Measurements from ENCODE around the gene CEACAM1. TPM values are rescaled to one million over a fixed set of nuclear protein-coding genes. Genes with fewer than 3 reads are reported as not detected.
A peak's percentile ranks its signal among the peaks of the same experiment; 100 is the strongest.
"Not testable (repeated sequence)": the region's sequence is repeated elsewhere in the genome, so short reads cannot be mapped to it uniquely, and the experiment has no call there.

CEACAM1 gene
- polyA plus RNA-seq, 6 donors from 2014 or later = 2.8 to 4.3 (median 3.4) TPM; not detected in 1

DNA sequence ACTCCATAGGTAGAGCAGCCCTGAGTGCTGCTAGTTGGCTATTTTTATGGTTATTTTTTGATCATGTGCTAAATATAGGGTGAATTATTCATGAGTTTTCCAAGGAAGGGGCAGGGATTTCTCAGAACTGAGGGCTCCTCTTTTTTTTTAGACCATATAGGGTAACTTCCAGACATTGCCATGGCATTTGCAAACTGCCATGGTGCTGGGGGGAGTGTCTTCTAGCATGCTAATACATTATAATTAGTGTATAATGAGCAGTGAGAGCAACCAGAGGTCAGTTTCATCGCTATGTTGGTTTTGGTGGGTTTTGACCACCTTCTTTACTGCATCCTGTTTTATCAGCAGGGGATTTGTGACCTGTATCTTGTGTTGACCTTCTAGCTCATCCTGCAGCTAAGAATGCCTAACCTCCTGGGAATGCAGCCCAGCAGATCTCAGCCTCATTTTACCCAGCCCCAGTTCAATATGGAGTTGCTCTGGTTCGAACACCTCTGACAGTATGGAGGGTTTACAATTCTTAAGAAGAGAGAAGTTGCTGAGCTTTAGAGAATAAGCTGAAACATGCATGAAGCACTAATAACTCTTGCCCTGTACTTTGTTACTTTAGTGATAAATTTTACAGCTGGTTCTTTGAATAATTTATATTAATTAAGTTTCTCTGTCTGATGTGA lies 31.7 kb downstream of the CEACAM1 start:
- Mint-ChIP-seq H3K27me3 (no peaks in the 10 kb centered on the region), H3K4me3 (no peak overlapping the region), H3K9me3 (no peaks in the 10 kb centered on the region), H3K4me1 (peaks cover 24 to 36% (median 25%) of the 10 kb centered on the region in 3 donors), H3K36me3 (no peaks in the 10 kb centered on the region), H3K27ac (peak overlapping the region in 5 of 6 donors; percentile 48 to 87 (median 74))
- ATAC-seq (ENCODE audit: low read depth in 2 of 2) (no peak), DNase-seq (no peak)

DNA sequence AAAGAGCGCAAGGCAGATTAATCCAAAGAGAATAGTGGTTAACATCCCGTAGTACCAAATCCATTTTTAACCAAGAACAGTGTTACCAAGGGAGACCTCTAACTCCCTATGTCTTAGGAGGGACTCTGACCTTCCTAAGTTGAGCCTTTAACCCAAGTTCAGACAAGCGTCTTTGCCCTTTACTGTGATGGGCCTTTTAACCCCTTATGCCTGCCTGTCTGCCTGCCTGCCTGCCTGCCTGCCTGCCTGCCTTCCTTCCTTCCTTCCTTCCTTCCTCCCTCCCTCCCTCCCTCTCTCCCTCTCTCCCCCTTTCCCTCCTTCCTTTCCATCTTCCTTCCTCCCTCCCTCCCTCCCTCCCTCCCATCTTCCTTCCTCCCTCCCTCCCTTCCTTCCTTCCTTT lies 32.6 kb downstream of the CEACAM1 start:
- Mint-ChIP-seq H3K27me3 (no peaks in the 10 kb centered on the region), H3K4me1 (peaks cover 24 to 36% (median 25%) of the 10 kb centered on the region in 3 donors), H3K36me3 (no peaks in the 10 kb centered on the region), H3K27ac (peak overlapping the region in 2 of 6 donors; percentile 47 to 58), H3K9me3 (no peaks in the 10 kb centered on the region), H3K4me3 (no peak overlapping the region)
- DNase-seq (no peak), ATAC-seq (ENCODE audit: low read depth in 2 of 2) (no peak)

DNA sequence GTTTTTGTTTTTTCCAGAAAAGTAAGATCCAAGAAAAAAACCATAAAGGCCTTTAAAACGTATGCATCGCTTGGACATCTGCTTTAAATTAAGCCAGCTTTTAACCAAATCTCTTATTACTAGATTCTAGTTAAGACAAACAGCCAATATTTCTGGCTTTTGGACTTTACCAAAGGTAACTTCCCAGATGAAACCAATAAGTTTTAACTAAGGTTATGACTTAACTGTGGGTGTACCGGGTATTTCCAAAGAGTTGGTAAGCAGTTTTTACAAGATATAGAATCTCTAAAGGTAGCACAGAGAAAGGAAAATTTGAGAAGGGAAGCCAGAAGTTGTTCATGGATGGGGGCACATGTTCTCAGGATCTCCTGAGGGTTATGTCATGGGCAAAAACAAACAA lies 34.0 kb downstream of the CEACAM1 start:
- no peak overlapping the region for H3K4me3 Mint-ChIP-seq
- H3K36me3 Mint-ChIP-seq = no peaks in the 10 kb centered on the region
- H3K9me3 Mint-ChIP-seq = no peaks in the 10 kb centered on the region
- ATAC-seq (ENCODE audit: low read depth in 2 of 2) (no peak), DNase-seq (no peak)
- H3K27ac Mint-ChIP-seq = no peak overlapping the region
- peaks cover 24 to 36% (median 24%) of the 10 kb centered on the region in 3 donors for H3K4me1 Mint-ChIP-seq
- no peaks in the 10 kb centered on the region for H3K27me3 Mint-ChIP-seq

DNA sequence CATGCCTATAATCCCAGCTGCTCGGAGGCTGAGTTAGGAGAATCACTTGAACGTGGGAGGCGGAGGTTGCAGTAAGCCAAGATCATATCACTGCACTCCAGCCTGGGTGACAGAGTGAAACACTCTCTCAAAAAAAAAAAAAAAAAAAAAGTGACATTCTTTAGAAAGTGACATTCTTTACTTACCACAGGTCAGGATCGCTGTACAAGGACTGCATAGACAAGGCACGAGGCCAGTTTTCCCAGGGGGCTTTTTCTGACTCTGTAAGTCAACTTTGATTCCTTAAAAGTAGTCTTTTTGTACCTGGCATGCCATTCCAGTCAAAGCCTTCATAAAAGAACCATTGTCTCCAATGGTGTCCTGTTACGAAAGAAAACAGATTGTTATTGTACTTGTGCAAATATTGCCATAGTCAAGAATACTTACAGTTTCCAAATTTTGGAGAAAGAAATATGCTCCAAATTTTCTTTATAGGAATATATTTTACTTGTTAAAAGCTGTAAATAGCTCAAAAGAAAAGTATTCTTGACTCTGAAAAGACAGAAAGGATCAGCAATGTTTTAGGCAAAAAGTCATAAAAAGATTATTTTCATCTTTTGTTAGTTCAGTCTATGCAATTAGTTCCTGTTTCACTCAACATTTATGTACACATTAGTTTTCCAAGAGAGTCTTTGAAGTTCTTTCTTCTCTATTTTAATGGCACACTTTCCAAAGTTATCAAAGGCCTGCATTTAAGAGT lies 39.3 kb downstream of the CEACAM1 start:
- H3K4me1 Mint-ChIP-seq = no peaks in the 10 kb centered on the region
- H3K9me3 Mint-ChIP-seq = no peaks in the 10 kb centered on the region
- DNase-seq (no peak), ATAC-seq (ENCODE audit: low read depth in 2 of 2) (no peak)
- H3K4me3 Mint-ChIP-seq = no peak overlapping the region
- H3K27ac Mint-ChIP-seq = no peak overlapping the region
- no peaks in the 10 kb centered on the region for H3K36me3 Mint-ChIP-seq
- peaks cover 0 to 5% (median 0%) of the 10 kb centered on the region in 3 donors for H3K27me3 Mint-ChIP-seq

DNA sequence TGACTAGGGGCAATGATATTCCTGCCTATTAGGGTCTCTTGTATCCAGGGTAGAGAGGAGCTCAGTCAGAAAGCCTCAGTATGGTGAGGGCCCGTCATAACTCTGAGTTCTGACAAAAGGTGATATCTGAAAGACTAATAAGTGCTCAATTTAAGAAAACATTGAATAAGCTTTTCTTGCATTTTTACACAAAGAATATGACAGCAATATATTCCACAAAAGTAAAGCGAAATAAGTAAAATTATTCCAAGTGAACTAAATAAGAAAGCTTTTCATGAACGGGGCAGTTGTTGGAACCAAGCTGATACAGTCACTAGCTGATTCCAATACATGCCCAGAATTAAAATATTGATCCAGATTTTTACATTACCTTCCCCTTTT lies 40.5 kb downstream of the CEACAM1 start:
- H3K27me3 Mint-ChIP-seq = peaks cover 0 to 9% (median 0%) of the 10 kb centered on the region in 3 donors
- DNase-seq (no peak), ATAC-seq (ENCODE audit: low read depth in 2 of 2) (no peak)
- H3K4me3 Mint-ChIP-seq = no peak overlapping the region
- H3K4me1 Mint-ChIP-seq = no peaks in the 10 kb centered on the region
- H3K36me3 Mint-ChIP-seq = no peaks in the 10 kb centered on the region
- no peak overlapping the region for H3K27ac Mint-ChIP-seq
- no peaks in the 10 kb centered on the region for H3K9me3 Mint-ChIP-seq

DNA sequence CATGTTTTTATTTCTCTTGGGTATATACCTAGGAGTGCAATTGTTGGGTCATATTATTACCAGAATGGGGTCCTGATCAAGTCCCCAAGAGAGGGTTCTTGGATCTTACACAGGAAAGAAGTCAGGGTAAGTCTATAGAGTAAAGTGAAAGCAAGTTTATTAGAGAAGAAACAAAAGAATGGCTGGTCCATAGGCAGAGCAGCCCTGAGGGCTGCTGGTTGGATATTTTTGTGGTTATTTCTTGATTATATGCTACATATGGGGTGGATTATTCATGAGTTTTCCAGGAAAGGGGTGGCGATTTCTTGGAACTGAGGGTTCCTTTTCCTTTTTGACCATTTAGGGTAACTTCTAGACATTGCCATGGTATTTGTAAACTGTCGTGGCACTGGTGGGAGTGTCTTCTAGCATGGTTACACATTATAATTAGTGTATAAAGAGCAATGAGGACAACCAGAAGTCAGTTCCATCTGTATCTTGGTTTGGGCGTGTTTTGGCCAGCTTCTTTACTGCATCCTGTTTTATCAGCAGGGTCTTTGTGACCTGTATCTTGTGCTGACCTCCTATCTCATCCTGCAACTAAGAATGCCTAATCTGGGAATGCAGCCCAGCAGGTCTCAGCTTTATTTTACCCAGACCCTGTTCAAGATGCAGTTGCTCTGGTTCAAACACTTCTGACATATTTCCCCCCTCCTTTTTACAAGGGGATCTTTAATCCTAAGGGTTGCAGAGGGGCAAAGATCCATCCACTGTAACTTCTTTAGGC lies 41.1 kb downstream of the CEACAM1 start:
- Mint-ChIP-seq H3K27me3 (peaks cover 0 to 9% (median 0%) of the 10 kb centered on the region in 3 donors), H3K36me3 (no peaks in the 10 kb centered on the region), H3K9me3 (no peaks in the 10 kb centered on the region), H3K4me3 (no peak overlapping the region), H3K27ac (no peak overlapping the region), H3K4me1 (no peaks in the 10 kb centered on the region)
- no peak for ATAC-seq (ENCODE audit: low read depth in 2 of 2)
- DNase-seq = no peak

DNA sequence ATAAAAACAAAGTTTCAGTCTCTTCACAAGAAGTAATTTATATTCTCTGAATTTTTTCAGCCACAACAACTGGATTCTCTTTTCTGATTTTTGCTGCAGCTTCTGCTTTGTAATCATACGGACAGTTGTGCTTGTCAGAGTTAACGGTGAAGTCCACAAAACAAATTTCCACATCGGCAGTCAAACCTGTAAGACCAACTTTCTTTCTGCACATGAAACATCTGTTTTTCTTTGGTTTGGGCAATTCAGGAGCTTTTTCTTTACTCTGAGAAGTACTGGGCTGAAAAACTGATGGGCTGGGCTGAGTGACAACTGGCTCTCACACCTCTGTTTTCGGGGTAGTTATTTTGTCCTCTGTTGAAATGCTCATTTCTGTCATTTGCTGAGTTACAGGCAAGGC lies 43.2 kb downstream of the CEACAM1 start:
- H3K27me3 Mint-ChIP-seq; H3K27ac Mint-ChIP-seq; H3K36me3 Mint-ChIP-seq; DNase-seq; H3K9me3 Mint-ChIP-seq; H3K4me3 Mint-ChIP-seq; ATAC-seq (ENCODE audit: low read depth in 2 of 2): not testable (repeated sequence)
- peaks cover 11 to 17% (median 17%) of the 10 kb centered on the region in 3 donors for H3K4me1 Mint-ChIP-seq

DNA sequence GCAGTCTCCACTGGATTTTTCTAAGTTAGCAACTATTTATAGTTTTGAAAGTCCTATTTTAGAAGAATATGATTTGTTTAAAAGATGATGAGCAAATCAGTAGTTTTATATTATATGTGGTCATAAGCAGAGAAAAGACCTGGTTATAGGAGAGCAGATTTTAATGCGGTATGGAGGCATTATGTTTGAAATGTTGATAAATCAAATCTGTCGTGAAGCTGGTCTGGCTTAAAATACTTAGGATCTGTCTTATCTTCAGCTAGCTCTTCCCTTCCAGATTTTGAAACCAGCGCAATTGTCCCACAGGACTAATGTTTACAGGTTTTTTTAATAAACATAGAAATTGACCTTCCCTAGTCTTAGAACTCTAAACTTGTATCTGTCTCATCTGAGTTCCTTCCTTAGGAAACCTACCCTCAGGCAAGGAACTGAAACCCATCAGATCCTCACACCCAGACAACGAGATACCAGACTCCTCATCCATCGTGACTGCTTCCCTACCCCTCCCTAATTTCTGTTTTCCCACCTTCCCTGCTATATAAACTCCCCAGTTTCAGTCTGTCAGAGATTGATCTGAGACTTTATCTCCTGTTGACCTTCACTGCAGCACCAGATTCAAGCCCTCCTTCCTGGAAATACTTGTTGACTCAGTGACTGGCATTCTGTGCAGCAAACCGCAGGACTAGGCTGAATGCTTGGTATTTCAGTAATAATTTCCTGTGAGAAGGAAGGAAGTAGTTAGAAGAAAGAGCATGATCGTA lies 47.8 kb downstream of the CEACAM1 start:
- Mint-ChIP-seq H3K9me3 (peaks cover 0 to 2% (median 0%) of the 10 kb centered on the region in 7 donors), H3K27ac (peak overlapping the region in 3 of 6 donors; percentile 0 to 23 (median 16)), H3K27me3 (peaks cover 0 to 9% (median 0%) of the 10 kb centered on the region in 3 donors), H3K4me3 (peak overlapping the region in 6 of 8 donors; percentile 3 to 69 (median 30)), H3K4me1 (peaks cover 11 to 17% (median 17%) of the 10 kb centered on the region in 3 donors), H3K36me3 (no peaks in the 10 kb centered on the region)
- ATAC-seq (ENCODE audit: low read depth in 2 of 2) (no peak), DNase-seq (no peak)

DNA sequence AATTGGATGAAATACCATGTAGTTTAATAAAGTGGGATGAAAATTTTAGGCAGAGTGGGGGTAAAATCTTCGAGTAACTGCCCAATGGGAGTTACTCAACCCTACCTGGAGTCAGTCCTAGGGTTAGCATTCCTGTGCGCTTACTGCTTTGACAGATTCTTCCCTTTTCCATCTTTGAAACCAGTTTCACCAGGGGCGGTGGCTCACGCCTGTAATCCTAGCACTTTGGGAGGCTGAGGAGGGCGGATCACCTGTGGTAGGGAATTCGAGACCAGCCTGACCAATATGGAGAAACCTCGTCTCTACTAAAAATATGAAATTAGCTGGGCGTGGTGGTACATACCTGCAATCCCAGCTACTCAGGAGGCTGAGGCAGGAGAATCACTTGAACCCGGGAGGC lies 48.5 kb downstream of the CEACAM1 start:
- no peak overlapping the region for H3K27ac Mint-ChIP-seq
- H3K27me3 Mint-ChIP-seq = peaks cover 0 to 9% (median 0%) of the 10 kb centered on the region in 3 donors
- no peak for DNase-seq
- no peak for ATAC-seq (ENCODE audit: low read depth in 2 of 2)
- H3K9me3 Mint-ChIP-seq = peaks cover 0 to 2% (median 0%) of the 10 kb centered on the region in 7 donors
- no peak overlapping the region for H3K4me3 Mint-ChIP-seq
- H3K4me1 Mint-ChIP-seq = peaks cover 11 to 17% (median 17%) of the 10 kb centered on the region in 3 donors
- no peaks in the 10 kb centered on the region for H3K36me3 Mint-ChIP-seq

DNA sequence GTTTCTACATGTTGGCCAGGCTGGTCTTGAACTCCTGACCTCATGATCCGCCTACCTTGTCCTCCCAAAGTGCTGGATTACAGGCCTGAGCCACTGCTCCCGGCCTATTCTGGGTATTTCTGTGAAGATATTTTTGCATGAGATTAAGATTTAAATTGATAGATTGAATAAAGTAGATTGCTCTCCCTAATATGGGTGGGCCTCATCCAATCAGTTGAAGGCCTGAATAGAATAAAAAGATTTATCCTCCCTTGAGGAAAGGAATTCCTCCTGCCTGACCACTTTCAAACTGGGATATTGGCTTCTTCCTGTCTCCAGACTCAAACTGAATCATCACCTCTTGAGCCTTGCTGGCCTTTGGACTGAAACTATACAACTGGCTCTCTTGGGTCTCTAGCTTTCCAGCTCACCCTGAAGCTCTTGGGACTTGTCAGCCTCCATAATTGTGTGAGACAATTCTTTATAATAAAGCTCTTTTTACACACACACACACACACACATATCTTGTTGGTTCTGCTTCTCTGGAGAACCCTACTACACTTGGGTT lies 49.4 kb downstream of the CEACAM1 start:
- Mint-ChIP-seq H3K36me3 (no peaks in the 10 kb centered on the region), H3K27ac (no peak overlapping the region), H3K4me3 (no peak overlapping the region), H3K9me3 (peaks cover 0 to 2% (median 0%) of the 10 kb centered on the region in 7 donors), H3K4me1 (peaks cover 11 to 17% (median 17%) of the 10 kb centered on the region in 3 donors), H3K27me3 (peaks cover 0 to 2% (median 0%) of the 10 kb centered on the region in 3 donors)
- ATAC-seq (ENCODE audit: low read depth in 2 of 2) = no peak
- DNase-seq = no peak

DNA sequence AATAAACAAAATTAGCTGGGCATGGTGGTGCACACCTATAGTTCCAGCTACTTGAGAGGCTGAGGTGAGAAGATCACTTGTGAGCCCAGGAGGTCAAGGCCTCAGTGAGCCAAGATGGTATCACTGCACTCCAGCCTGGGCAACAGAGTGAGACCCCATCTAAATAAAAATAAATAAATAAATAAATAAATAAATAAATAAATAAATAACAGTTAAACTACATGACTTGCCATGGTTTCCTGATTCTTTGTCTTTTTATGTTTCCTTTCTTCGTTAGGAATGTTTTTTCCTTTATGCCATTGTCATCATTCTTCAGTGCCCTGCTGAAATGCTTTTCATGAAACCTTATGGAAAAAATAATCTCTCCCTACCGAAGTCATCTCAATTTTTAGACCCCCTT lies 50.3 kb downstream of the CEACAM1 start:
- H3K4me3 Mint-ChIP-seq = no peak overlapping the region
- H3K9me3 Mint-ChIP-seq = peaks cover 0 to 2% (median 0%) of the 10 kb centered on the region in 7 donors
- no peaks in the 10 kb centered on the region for H3K36me3 Mint-ChIP-seq
- H3K27ac Mint-ChIP-seq = no peak overlapping the region
- DNase-seq = no peak
- H3K4me1 Mint-ChIP-seq = peaks cover 11 to 17% (median 17%) of the 10 kb centered on the region in 3 donors
- H3K27me3 Mint-ChIP-seq = peaks cover 0 to 2% (median 0%) of the 10 kb centered on the region in 3 donors
- no peak for ATAC-seq (ENCODE audit: low read depth in 2 of 2)

DNA sequence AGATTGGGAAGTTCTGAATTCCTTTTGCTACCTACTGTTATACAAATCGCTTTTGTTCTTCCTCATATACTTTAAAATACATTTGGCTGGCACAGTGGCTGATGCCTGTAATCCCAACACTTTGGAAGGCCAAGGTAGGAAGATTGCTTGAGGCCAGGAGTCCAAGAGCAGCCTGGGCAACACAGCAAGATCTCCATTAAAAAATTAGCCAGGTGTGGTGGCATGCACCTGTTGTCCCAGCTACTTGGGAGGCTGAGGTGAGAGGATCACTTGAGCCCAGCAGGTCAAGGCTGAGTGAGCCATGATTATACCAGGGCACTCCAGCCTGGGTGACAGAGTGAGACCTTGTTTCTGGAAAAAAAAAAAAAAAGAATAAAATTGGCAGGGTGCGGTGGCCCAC lies 51.2 kb downstream of the CEACAM1 start:
- Mint-ChIP-seq H3K9me3 (peaks cover 0 to 2% (median 0%) of the 10 kb centered on the region in 7 donors), H3K36me3 (no peaks in the 10 kb centered on the region), H3K4me1 (peaks cover 11 to 17% (median 17%) of the 10 kb centered on the region in 3 donors), H3K4me3 (no peak overlapping the region), H3K27ac (no peak overlapping the region), H3K27me3 (peaks cover 0 to 5% (median 0%) of the 10 kb centered on the region in 3 donors)
- no peak for ATAC-seq (ENCODE audit: low read depth in 2 of 2)
- no peak for DNase-seq
